CD14-positive monocyte (primary cell): Measurements from ENCODE around the gene AIFM3. TPM values are rescaled to one million over a fixed set of nuclear protein-coding genes. Genes with fewer than 3 reads are reported as not detected.
"Not testable (repeated sequence)": the region's sequence is repeated elsewhere in the genome, so short reads cannot be mapped to it uniquely, and the experiment has no call there.

Experiments used
- DNase-seq, 3 donors: peaks; one replicate each; pipeline ENCODE4 v3.0.0-alpha.2; 2011 to 2022
- H2AFZ ChIP-seq: 2 replicates; pipeline ENCODE4 v1.6.0; 2012; ENCODE audit warnings: mild to moderate bottlenecking, low read depth, low read length, inconsistent platforms; ENCODE audit not compliant: insufficient read depth, poor library complexity, severe bottlenecking
- H3K27ac ChIP-seq, 2 donors: 1 replicate in 1 of 2; 2 replicates in 1 of 2; pipeline ENCODE4 v1.5.1; 2012 to 2013; ENCODE audit warnings: low read length in 2 of 2, control low read depth in 1 of 2, inconsistent platforms in 1 of 2, low read depth in 1 of 2, mild to moderate bottlenecking in 1 of 2
- H3K27me3 ChIP-seq, 2 donors: one replicate each; pipeline versions ENCODE4 v1.6.0 to v1.6.1; 2011 to 2013; ENCODE audit warnings: low read length in 2 of 2; ENCODE audit not compliant: control insufficient read depth in 2 of 2, insufficient read depth in 2 of 2
- H3K36me3 ChIP-seq, 2 donors: replicated peaks in 1 of 2; 1 replicate in 1 of 2; 2 replicates in 1 of 2; pipeline versions ENCODE4 v1.5.1 to v1.6.1; 2012 to 2013; ENCODE audit warnings: low read length in 2 of 2, control low read depth in 1 of 2, inconsistent platforms in 1 of 2, mild to moderate bottlenecking in 1 of 2; ENCODE audit not compliant: insufficient read depth in 2 of 2, control insufficient read depth in 1 of 2
- H3K4me1 ChIP-seq, 2 donors: 1 replicate in 1 of 2; 2 replicates in 1 of 2; pipeline versions ENCODE4 v1.5.1 to v1.6.1; 2012 to 2013; ENCODE audit warnings: low read length in 2 of 2, control low read depth in 1 of 2, inconsistent platforms in 1 of 2, mild to moderate bottlenecking in 1 of 2, moderate library complexity in 1 of 2; ENCODE audit not compliant: insufficient read depth in 2 of 2, control insufficient read depth in 1 of 2
- H3K4me2 ChIP-seq: replicated peaks from 2 replicates; pipeline ENCODE3; 2012; ENCODE audit warnings: low read length, moderate library complexity, mild to moderate bottlenecking; ENCODE audit not compliant: poor library complexity, severe bottlenecking; ENCODE audit errors: extremely low read depth
- H3K4me3 ChIP-seq, 3 experiments: fragments of 200-600 bp in 1 of 3; sonication (generic) in 1 of 3; replicated peaks in 1 of 3; 1 replicate in 2 of 3; 2 replicates in 1 of 3; pipeline ENCODE4 v1.5.1; 2011 to 2013; ENCODE audit warnings: low read length in 3 of 3, mild to moderate bottlenecking in 3 of 3, control low read depth in 2 of 3, low read depth in 2 of 3, inconsistent platforms in 1 of 3, moderate library complexity in 1 of 3
- H3K79me2 ChIP-seq: 2 replicates; pipeline ENCODE4 v1.6.0; 2012; ENCODE audit warnings: mild to moderate bottlenecking, control low read depth, inconsistent platforms, low read length, moderate library complexity; ENCODE audit not compliant: insufficient read depth
- H3K9ac ChIP-seq: 2 replicates; pipeline ENCODE4 v1.6.0; 2017; ENCODE audit warnings: low read length, mild to moderate bottlenecking; ENCODE audit not compliant: insufficient read depth, poor library complexity, severe bottlenecking
- H3K9me3 ChIP-seq, 2 donors: replicated peaks in 1 of 2; 1 replicate in 1 of 2; 2 replicates in 1 of 2; pipeline versions ENCODE4 v1.5.1 to v1.6.1; 2012 to 2013; ENCODE audit warnings: low read length in 2 of 2, control low read depth in 1 of 2; ENCODE audit not compliant: control insufficient read depth in 1 of 2, insufficient read depth in 1 of 2
- H4K20me1 ChIP-seq: 2 replicates; pipeline ENCODE4 v1.6.0; 2012; ENCODE audit warnings: mild to moderate bottlenecking, low read length, control low read depth, moderate library complexity; ENCODE audit not compliant: insufficient read depth
- H3K27ac Mint-ChIP-seq, 7 donors: one replicate each; pipeline ENCODE4 v1.8.0; 2020; ENCODE audit warnings: mild to moderate bottlenecking in 7 of 7, mixed read lengths in 7 of 7, moderate library complexity in 6 of 7, inconsistent platforms in 2 of 7
- H3K27me3 Mint-ChIP-seq, 3 donors: one replicate each; pipeline ENCODE4 v1.8.0; 2021 to 2022; ENCODE audit warnings: low read depth in 3 of 3, mild to moderate bottlenecking in 3 of 3, mixed read lengths in 3 of 3, moderate library complexity in 3 of 3, inconsistent platforms in 1 of 3
- H3K36me3 Mint-ChIP-seq, 2 donors: one replicate each; pipeline ENCODE4 v1.8.0; 2020; ENCODE audit warnings: mixed read lengths in 2 of 2, inconsistent platforms in 1 of 2, mild to moderate bottlenecking in 1 of 2
- H3K4me1 Mint-ChIP-seq: one replicate; pipeline ENCODE4 v1.8.0; 2020; ENCODE audit warnings: mild to moderate bottlenecking, mixed read lengths
- H3K4me3 Mint-ChIP-seq, 2 donors: one replicate each; pipeline ENCODE4 v1.8.0; 2020; ENCODE audit warnings: mild to moderate bottlenecking in 2 of 2, mixed read lengths in 2 of 2, moderate library complexity in 1 of 2
- H3K9me3 Mint-ChIP-seq, 7 donors: one replicate each; pipeline ENCODE4 v1.8.0; 2020 to 2022; ENCODE audit warnings: mixed read lengths in 7 of 7, mild to moderate bottlenecking in 6 of 7, moderate library complexity in 6 of 7, inconsistent platforms in 2 of 7
- WGBS: methylation state at CpG from one replicate; pipeline ENCODE4 v1.1.5; 2013; ENCODE audit warnings: missing lambda C conversion rate; ENCODE audit not compliant: insufficient coverage; 5-methylcytosine and 5-hydroxymethylcytosine counted together
- intact Hi-C, 2 donors: fragments of 100-400 bp; cut with micrococcal nuclease; formaldehyde crosslinking; loops; one replicate each; pipeline versions ENCODE4 v1.15.0 to v1.15.1; 2023
- polyA plus RNA-seq, 3 donors: library from polyadenylated mRNA; depleted of rRNA in 1 of 3; unstranded in 2 of 3; stranded (reverse) in 1 of 3; fragments of 300-500 nt in 2 of 3; fragments of >200 nt in 1 of 3; fragmentation: Illumina TruSeq in 2 of 3; gene quantifications; 1 replicate in 2 of 3; 2 replicates in 1 of 3; pipeline ENCODE4 v1.2.3, GENCODE V29; 2012 to 2021
- TF ChIP-seq, protein P1 (sequence below): fragments of 200-600 bp; IDR thresholded peaks from one replicate; pipeline ENCODE4 v1.8.0; 2022; ENCODE audit warnings: antibody characterized with exemption, mild to moderate bottlenecking

Gene AIFM3
- polyA plus RNA-seq, 3 donors = 2.1 to 40.9 (median 2.3) TPM

DNA sequence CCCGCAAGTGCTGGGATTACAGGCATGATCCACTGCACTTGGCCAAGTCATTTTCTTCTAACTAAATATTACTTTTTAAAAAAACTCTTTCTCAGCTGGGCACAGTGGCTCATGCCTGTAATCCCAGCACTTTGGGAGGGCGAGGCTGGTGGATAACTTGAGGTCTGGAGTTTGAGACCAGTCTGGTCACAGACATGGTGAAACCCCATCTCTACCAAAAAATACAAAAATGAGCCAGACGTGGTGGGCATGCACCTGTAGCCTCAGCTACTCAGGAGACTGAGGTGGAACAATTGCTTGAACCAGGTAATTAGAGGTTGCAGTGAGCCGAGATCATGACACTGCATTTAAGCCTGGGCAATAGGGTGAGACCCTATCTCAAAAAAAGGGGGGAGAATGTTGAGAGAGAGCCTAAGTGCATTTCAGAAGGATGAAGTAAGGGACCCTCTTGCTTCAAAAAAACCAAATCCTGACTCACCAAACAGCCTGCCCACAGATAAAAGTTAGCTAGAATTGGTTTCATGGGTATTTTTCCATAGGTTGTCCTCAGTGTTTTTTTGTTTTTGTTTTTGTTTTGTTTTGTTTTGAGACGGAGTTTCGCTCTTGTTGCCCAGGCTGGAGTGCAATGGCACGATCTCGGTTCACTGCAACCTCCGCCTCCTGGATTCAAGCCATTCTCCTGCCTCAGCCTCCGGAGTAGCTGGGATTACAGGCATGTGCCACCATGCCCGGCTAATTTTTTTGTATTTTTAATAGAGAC is 31.1 kb upstream of the AIFM3 start:
- H2AFZ ChIP-seq, H3K27me3 Mint-ChIP-seq, H3K9me3 ChIP-seq, H3K9me3 Mint-ChIP-seq, intact Hi-C loops, H3K4me1 ChIP-seq, DNase-seq, H3K9ac ChIP-seq, H3K4me3 Mint-ChIP-seq, H3K27ac ChIP-seq, H3K27me3 ChIP-seq, H3K4me3 ChIP-seq, H3K4me2 ChIP-seq: not testable (repeated sequence)
- 91% methylated on average over 4 of the region's 11 CpGs for WGBS
- Histone ChIP-seq H3K79me2 (peaks cover 99% of the 10 kb centered on the region), H4K20me1 (peaks cover 100% of the 10 kb centered on the region), H3K36me3 (peaks cover 22 to 65% of the 10 kb centered on the region in 2 donors)
- peak overlapping the region in 2 of 7 donors; percentile 15 to 55 for H3K27ac Mint-ChIP-seq
- peaks cover 23% of the 10 kb centered on the region for H3K4me1 Mint-ChIP-seq
- peaks cover 40 to 63% of the 10 kb centered on the region in 2 donors for H3K36me3 Mint-ChIP-seq

DNA sequence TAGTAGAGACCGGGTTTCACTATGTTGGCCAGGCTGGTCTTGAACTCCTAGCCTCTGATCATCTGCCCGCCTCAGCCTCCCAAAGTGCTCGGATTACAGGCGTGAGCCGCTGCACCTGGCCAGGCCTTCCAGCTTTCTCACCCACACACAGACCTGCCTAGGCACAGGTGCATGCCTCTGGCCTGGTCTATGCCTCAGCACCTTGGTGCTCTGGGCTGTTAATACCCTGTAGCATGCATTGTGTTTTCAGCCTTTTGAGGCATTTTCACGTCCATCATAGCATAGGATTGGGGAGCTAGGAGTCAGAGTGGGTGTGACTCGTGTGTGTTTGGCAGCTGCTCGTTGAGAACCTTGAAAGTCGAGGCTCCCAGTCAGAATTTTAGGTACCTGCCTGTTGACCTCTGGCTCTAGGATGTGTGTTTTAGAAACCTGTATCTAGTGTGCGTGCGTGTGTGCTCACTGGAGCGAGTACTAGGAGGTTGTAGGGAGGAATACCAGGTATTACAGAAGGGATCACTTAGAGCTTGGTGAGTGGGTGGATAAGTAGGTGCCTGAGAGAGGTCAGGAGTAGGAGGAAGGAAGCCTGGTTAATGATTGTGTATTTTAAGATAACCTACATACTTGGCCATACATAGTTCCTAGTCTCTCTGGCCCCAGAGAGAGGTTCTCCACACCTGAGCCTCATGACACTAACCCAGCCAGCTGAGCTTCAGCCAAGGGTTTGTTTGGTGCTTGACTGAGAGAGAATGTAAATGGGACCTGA is 29.8 kb upstream of the AIFM3 start:
- Histone ChIP-seq H4K20me1 (peaks cover 98% of the 10 kb centered on the region), H3K9me3 (no peaks in the 10 kb centered on the region), H2AFZ (no peak overlapping the region), H3K27ac (peak overlapping the region in 1 of 2 donors; percentile 31), H3K79me2 (peaks cover 98% of the 10 kb centered on the region), H3K9ac (no peak overlapping the region), H3K4me1 (no peaks in the 10 kb centered on the region), H3K27me3 (no peaks in the 10 kb centered on the region), H3K4me2 (no peak overlapping the region), H3K4me3 (no peak overlapping the region), H3K36me3 (peaks cover 22 to 64% of the 10 kb centered on the region in 2 donors)
- 88% methylated on average over 12 of the region's 12 CpGs for WGBS
- H3K36me3 Mint-ChIP-seq = peaks cover 40 to 67% of the 10 kb centered on the region in 2 donors
- no peak overlapping the region for H3K4me3 Mint-ChIP-seq
- intact Hi-C loops = no loop called here
- H3K9me3 Mint-ChIP-seq = no peaks in the 10 kb centered on the region
- DNase-seq = no peak
- H3K4me1 Mint-ChIP-seq = peaks cover 21% of the 10 kb centered on the region
- peaks cover 0 to 2% (median 0%) of the 10 kb centered on the region in 3 donors for H3K27me3 Mint-ChIP-seq
- peak overlapping the region; percentile 5 to 82 (median 47) for H3K27ac Mint-ChIP-seq
- TF ChIP-seq, protein P1, sequence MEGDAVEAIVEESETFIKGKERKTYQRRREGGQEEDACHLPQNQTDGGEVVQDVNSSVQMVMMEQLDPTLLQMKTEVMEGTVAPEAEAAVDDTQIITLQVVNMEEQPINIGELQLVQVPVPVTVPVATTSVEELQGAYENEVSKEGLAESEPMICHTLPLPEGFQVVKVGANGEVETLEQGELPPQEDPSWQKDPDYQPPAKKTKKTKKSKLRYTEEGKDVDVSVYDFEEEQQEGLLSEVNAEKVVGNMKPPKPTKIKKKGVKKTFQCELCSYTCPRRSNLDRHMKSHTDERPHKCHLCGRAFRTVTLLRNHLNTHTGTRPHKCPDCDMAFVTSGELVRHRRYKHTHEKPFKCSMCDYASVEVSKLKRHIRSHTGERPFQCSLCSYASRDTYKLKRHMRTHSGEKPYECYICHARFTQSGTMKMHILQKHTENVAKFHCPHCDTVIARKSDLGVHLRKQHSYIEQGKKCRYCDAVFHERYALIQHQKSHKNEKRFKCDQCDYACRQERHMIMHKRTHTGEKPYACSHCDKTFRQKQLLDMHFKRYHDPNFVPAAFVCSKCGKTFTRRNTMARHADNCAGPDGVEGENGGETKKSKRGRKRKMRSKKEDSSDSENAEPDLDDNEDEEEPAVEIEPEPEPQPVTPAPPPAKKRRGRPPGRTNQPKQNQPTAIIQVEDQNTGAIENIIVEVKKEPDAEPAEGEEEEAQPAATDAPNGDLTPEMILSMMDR = no peak
